GM18502 (cell line): ENCODE measurements around the gene MMRN1.

Experiments used
- ATAC-seq: cut with Tn5 transposase; IDR thresholded peaks from one replicate; pipeline ENCODE4 v1.9.1; 2021; ENCODE audit warnings: mild to moderate bottlenecking; ENCODE audit not compliant: unreplicated experiment, poor library complexity

MMRN1 gene

GRCh38 chr4:89992744-89993143 lies 98.1 kb downstream of the MMRN1 start:
- ATAC-seq = no peak

- ATAC-seq = no peak
These were observed 99.7 kb downstream of the MMRN1 start for GRCh38 chr4:89994176-89994873.

- ATAC-seq = no peak
These were observed 100.4 kb downstream of the MMRN1 start for GRCh38 chr4:89995006-89995405.

DNA sequence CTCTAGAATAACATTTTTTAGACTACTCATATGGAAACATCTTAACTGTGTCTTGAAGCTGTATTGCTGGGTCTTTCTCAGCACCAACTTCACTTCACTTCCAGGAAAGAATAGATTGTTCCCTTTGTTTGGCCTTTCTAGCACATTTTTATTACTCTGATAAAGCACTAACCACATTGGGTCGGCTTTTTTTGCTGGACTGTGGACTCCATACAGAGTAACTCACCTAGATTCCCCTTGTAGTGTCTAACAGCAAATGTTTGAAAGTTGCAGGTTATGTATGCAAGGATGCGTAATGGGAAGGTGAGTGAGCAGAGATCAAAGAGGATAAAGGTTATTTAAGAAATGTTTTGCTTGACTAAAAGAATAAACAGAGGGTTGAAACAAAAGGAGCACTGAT lies 101.2 kb downstream of the MMRN1 start:
- no peak for ATAC-seq

GRCh38 chr4:89997171-89997704 lies 102.6 kb downstream of the MMRN1 start:
- ATAC-seq = no peak

DNA sequence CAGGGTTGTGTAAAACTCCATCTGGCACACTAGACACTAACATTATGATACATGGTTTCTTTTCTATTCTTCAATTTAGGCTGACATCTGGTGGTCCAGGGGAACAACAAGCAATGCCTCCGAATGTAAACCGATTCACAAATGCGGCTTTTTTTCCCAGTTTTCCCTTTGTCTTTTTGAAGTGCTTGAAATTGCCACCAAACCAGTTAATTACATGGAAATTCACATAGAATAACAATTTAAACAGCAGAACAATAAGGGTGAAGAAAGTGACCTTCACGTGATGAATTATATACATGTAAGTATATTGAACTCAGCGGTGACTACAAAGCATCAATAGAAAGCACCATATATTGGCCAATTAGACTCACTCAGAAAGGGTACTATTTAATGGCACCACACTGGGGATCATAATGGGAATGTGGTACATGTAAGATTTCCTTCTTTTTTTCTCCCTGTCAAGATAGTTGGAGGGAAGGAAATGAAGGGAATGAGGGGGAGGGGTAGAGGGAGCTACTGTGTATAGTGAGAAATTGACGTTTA lies 103.9 kb downstream of the MMRN1 start:
- no peak for ATAC-seq

DNA sequence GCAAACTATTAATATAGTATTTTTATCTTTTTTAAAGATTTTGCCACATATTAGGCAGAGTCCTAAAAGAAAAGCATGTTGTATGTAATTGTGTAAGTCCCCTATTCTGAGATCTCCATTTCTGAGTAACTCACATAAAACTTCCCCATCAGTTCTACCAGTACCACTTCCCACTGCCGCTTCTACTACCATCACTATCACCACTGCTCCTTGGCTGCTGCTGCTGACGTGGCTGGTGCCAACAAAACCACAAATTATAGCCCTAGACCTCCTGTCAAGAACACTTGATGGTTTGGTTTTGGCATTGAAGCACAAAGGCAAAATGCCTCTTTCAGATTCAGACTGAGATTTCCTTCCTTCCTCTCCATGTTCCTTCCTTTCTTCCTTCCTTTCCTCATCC lies 106.4 kb downstream of the MMRN1 start:
- ATAC-seq = no peak

DNA sequence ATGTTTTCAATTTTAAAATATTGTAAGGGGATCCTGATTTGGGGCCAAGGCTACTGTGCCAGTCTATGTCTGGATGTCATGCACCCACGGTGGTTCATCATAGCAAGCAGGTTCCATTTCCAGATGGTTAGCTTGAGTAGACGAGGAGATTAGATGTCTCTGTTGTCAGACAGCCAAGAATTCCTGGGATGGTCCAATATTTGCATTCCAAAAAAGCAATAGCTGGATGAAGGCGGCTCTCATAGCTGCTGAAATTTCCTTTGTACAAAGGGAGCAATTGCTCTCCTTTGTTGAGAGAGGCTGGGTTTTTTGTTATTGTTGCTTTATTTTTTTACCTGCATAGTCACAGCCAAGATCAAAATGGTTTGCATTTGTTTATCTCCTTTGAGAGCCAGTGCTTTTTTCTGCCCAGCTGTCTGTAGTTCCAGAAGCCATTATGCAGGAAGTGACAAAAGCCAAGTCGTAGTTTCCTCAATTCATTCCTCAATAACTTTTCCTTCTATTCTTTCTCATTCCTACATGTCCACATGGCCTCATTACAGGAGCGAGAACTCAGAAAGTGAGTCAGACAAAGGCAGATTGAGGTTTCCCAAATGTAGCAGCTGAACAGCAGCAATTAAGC lies 107.9 kb downstream of the MMRN1 start:
- no peak for ATAC-seq
